Measurements from ENCODE around the gene IFITM1. TPM values are rescaled to one million over a fixed set of nuclear protein-coding genes. Genes with fewer than 3 reads are reported as not detected.

Gene IFITM1
- total and polyA plus RNA-seq, 4 donors = 46.7 to 311 (median 183) TPM

- no peak overlapping the region for H3K27ac ChIP-seq (ENCODE audit: low read depth in 1 of 2, low read length in 2 of 2)
- no peak for ATAC-seq (ENCODE audit: low FRiP score)
Measured at GRCh38 chr11:297586-298405, 16.0 kb upstream of the IFITM1 start.

GRCh38 chr11:298406-299065 lies 15.3 kb upstream of the IFITM1 start:
- H3K4me3 ChIP-seq (ENCODE audit: low read length in 2 of 2) = no peak overlapping the region
- no peak for ATAC-seq (ENCODE audit: low FRiP score)
- no peaks in the 10 kb centered on the region for H3K36me3 ChIP-seq (ENCODE audit: control insufficient read depth in 1 of 2, insufficient read depth in 2 of 2, low read length in 1 of 2)
- no peaks in the 10 kb centered on the region for H3K4me1 ChIP-seq (ENCODE audit: control insufficient read depth in 1 of 2, insufficient read depth in 2 of 2, low read length in 2 of 2)
- H3K9me3 ChIP-seq (ENCODE audit: control insufficient read depth, low read length) = no peaks in the 10 kb centered on the region
- H3K27ac ChIP-seq (ENCODE audit: low read depth in 1 of 2, low read length in 2 of 2) = no peak overlapping the region
- DNase-seq = peak; percentile 42 to 70
- WGBS, 2 donors = 27 to 30% methylated on average over 15 of the region's 15 CpGs
- H3K27me3 ChIP-seq (ENCODE audit: control insufficient read depth in 1 of 2, insufficient read depth in 2 of 2, low read length in 1 of 2) = no peaks in the 10 kb centered on the region
- intact Hi-C loops (cut with DNase I) = no loop called here

More at GRCh38 chr11:297586-298405, 16.0 kb upstream of the IFITM1 start:
- peak; percentile 60 to 71 for DNase-seq
- Histone ChIP-seq H3K27me3 (ENCODE audit: control insufficient read depth in 1 of 2, insufficient read depth in 2 of 2, low read length in 1 of 2) (no peaks in the 10 kb centered on the region), H3K9me3 (ENCODE audit: control insufficient read depth, low read length) (no peaks in the 10 kb centered on the region), H3K36me3 (ENCODE audit: control insufficient read depth in 1 of 2, insufficient read depth in 2 of 2, low read length in 1 of 2) (no peaks in the 10 kb centered on the region), H3K4me1 (ENCODE audit: control insufficient read depth in 1 of 2, insufficient read depth in 2 of 2, low read length in 2 of 2) (no peaks in the 10 kb centered on the region), H3K4me3 (ENCODE audit: low read length in 2 of 2) (no peak overlapping the region)
- WGBS, 2 donors = 44 to 46% methylated on average over 26 of the region's 26 CpGs
- intact Hi-C loops (cut with DNase I) = no loop called here

- Histone ChIP-seq H3K27me3 (ENCODE audit: control insufficient read depth in 1 of 2, insufficient read depth in 2 of 2, low read length in 1 of 2) (no peaks in the 10 kb centered on the region), H3K27ac (ENCODE audit: low read depth in 1 of 2, low read length in 2 of 2) (no peak within 1 kb of the TSS), H3K4me3 (ENCODE audit: low read length in 2 of 2) (no peak within 1 kb of the TSS), H3K36me3 (ENCODE audit: control insufficient read depth in 1 of 2, insufficient read depth in 2 of 2, low read length in 1 of 2) (no peaks in the 10 kb centered on the region), H3K4me1 (ENCODE audit: control insufficient read depth in 1 of 2, insufficient read depth in 2 of 2, low read length in 2 of 2) (no peaks in the 10 kb centered on the region), H3K9me3 (ENCODE audit: control insufficient read depth, low read length) (no peaks in the 10 kb centered on the region)
- DNase-seq (peak; percentile 44 to 59), ATAC-seq (ENCODE audit: low FRiP score) (no peak)
- WGBS, 2 donors = 53 to 54% methylated on average over 38 to 40 of the region's 40 CpGs
- intact Hi-C loops (cut with DNase I) = no loop called here
Measured at GRCh38 chr11:299081-299891, 14.6 kb upstream of the IFITM1 start, which contains the start of gene IFITM5. IFITM5 (minus strand) TSS chr11:299526; CDS start chr11:299490, 36 bp downstream.

- Histone ChIP-seq H3K36me3 (ENCODE audit: control insufficient read depth in 1 of 2, insufficient read depth in 2 of 2, low read length in 1 of 2) (no peaks in the 10 kb centered on the region), H3K9me3 (ENCODE audit: control insufficient read depth, low read length) (no peaks in the 10 kb centered on the region), H3K27ac (ENCODE audit: low read depth in 1 of 2, low read length in 2 of 2) (no peak overlapping the region), H3K27me3 (ENCODE audit: control insufficient read depth in 1 of 2, insufficient read depth in 2 of 2, low read length in 1 of 2) (no peaks in the 10 kb centered on the region), H3K4me1 (ENCODE audit: control insufficient read depth in 1 of 2, insufficient read depth in 2 of 2, low read length in 2 of 2) (no peaks in the 10 kb centered on the region), H3K4me3 (ENCODE audit: low read length in 2 of 2) (no peak overlapping the region)
- ATAC-seq (ENCODE audit: low FRiP score) = no peak
- 5 to 9% methylated on average over 20 of the region's 20 CpGs for WGBS, 2 donors
- intact Hi-C loops (cut with DNase I) = loop anchor here in 1 of 2 donors (10.0 kb wide), 1 partner anchor 65 kb away; the partner anchor contains the start of genes PSMD13 and SIRT3
- peak; percentile 53 to 77 for DNase-seq
Measured at GRCh38 chr11:299951-300735, 13.7 kb upstream of the IFITM1 start.

DNA sequence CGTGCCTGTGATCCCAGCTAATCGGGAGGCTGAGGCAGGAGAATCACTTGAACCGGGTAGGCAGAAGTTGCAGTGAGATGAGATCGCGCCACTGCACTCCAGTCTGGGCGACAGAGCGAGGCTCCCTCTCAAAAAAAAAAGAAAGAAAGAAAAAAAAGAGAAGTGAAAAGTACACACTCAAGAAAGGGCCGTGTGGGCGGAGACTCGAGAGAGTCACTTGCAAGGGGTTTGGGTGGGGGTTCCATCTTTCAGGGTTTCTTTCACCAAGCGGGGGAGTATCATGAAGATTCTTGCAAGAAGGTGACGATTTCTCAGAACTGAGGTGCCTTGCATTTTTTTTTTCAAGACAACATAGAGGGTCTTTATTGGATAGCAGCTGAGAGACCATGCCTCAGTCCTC lies 10.5 kb upstream of the IFITM1 start:
- Histone ChIP-seq H3K27me3 (ENCODE audit: control insufficient read depth in 1 of 2, insufficient read depth in 2 of 2, low read length in 1 of 2) (no peaks in the 10 kb centered on the region), H3K27ac (ENCODE audit: low read depth in 1 of 2, low read length in 2 of 2) (no peak overlapping the region), H3K4me3 (ENCODE audit: low read length in 2 of 2) (no peak overlapping the region), H3K9me3 (ENCODE audit: control insufficient read depth, low read length) (no peaks in the 10 kb centered on the region), H3K4me1 (ENCODE audit: control insufficient read depth in 1 of 2, insufficient read depth in 2 of 2, low read length in 2 of 2) (no peaks in the 10 kb centered on the region), H3K36me3 (ENCODE audit: control insufficient read depth in 1 of 2, insufficient read depth in 2 of 2, low read length in 1 of 2) (no peaks in the 10 kb centered on the region)
- ATAC-seq (ENCODE audit: low FRiP score) (no peak), DNase-seq (no peak)
- 87 to 88% methylated on average over 12 of the region's 12 CpGs for WGBS, 2 donors
- intact Hi-C loops (cut with DNase I) = loop anchor here in 1 of 2 donors (10.0 kb wide), 1 partner anchor 69 kb away; the partner anchor contains the start of genes PSMD13 and SIRT3

DNA sequence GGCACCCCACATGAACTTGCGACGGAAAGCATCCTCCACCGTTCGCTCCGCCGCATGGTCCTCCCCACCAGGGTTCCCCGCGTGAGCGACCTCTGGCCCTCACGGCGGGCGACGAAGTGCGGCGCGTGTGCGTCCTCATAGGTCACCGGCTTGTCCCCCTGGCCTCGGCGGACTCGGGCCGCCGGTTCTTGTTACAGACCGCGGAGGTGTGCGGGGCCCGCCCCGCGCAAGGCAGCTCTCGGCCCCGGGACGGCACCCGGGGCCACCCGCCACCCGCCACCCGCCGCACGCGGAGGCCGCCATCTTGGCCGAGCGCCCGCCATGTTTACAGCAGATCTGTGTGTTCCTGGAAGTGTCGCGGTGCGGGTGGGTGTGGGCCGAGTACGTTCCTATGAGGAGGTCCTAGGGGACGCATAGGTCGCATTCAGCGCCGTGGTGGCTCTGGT lies 9.8 kb upstream of the IFITM1 start:
- H3K27ac ChIP-seq (ENCODE audit: low read depth in 1 of 2, low read length in 2 of 2) = no peak overlapping the region
- no peaks in the 10 kb centered on the region for H3K27me3 ChIP-seq (ENCODE audit: control insufficient read depth in 1 of 2, insufficient read depth in 2 of 2, low read length in 1 of 2)
- intact Hi-C loops (cut with DNase I) = loop anchor here in 1 of 2 donors (10.0 kb wide), 1 partner anchor 69 kb away; the partner anchor contains the start of genes PSMD13 and SIRT3
- DNase-seq = no peak
- no peaks in the 10 kb centered on the region for H3K36me3 ChIP-seq (ENCODE audit: control insufficient read depth in 1 of 2, insufficient read depth in 2 of 2, low read length in 1 of 2)
- no peaks in the 10 kb centered on the region for H3K9me3 ChIP-seq (ENCODE audit: control insufficient read depth, low read length)
- H3K4me3 ChIP-seq (ENCODE audit: low read length in 2 of 2) = no peak overlapping the region
- no peak for ATAC-seq (ENCODE audit: low FRiP score)
- WGBS, 2 donors = 68 to 76% methylated on average over 51 to 52 of the region's 52 CpGs
- H3K4me1 ChIP-seq (ENCODE audit: control insufficient read depth in 1 of 2, insufficient read depth in 2 of 2, low read length in 2 of 2) = no peaks in the 10 kb centered on the region

DNA sequence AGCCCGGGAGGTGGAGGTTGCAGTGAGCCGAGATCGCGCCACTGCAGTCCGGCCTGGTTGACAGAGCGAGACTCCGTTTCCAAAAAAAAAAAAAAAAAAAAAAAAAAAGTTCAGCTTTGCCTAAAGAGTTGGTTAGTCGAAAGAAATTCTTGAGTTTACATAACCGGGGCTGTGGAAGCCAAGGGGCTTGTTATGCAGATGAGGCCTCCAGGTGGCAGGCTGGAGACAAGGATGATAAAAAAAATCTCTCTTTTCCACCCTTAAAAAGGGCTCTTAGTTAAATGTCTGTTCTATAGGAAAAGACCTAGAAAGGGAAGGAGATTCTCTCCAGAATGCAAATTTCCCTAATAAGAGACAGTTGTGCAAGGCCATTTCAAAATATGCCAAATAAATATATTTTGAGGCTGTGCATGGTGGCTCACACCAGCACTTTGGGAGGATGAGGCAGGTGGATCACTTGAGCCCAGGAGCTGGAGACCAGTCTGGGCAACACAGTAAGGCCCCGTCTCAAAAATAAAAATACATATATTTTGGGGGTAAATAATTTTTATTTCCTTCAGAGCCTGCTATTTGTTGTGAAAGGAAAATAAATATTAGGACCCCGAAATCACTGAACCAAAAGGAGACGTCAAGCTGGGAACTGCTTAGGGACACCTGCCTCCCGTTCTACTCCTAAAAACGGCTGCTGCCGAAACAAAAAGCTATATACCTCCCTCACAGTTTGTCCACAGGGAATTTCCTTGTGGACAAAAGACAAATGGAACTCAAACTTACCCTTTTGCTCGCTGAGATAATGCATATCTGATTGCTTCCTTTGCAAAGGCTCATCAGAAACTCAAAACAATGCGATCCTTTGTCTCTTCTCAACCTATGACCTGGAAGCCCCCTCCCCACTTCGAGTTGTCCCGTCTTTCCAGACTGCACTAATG lies 8.7 kb upstream of the IFITM1 start:
- no peak overlapping the region for H3K27ac ChIP-seq (ENCODE audit: low read depth in 1 of 2, low read length in 2 of 2)
- WGBS, 2 donors = 38 to 40% methylated on average over 17 to 19 of the region's 19 CpGs
- no peaks in the 10 kb centered on the region for H3K27me3 ChIP-seq (ENCODE audit: control insufficient read depth in 1 of 2, insufficient read depth in 2 of 2, low read length in 1 of 2)
- no peaks in the 10 kb centered on the region for H3K4me1 ChIP-seq (ENCODE audit: control insufficient read depth in 1 of 2, insufficient read depth in 2 of 2, low read length in 2 of 2)
- ATAC-seq (ENCODE audit: low FRiP score) (no peak), DNase-seq (peak in 1 of 2 donors; percentile 73)
- H3K36me3 ChIP-seq (ENCODE audit: control insufficient read depth in 1 of 2, insufficient read depth in 2 of 2, low read length in 1 of 2) = no peaks in the 10 kb centered on the region
- no peak overlapping the region for H3K4me3 ChIP-seq (ENCODE audit: low read length in 2 of 2)
- H3K9me3 ChIP-seq (ENCODE audit: control insufficient read depth, low read length) = no peaks in the 10 kb centered on the region
- intact Hi-C loops (cut with DNase I) = loop anchor here (5.0 to 10.0 kb wide), 2 partner anchors 47 to 70 kb away; partner anchors contain the start of genes PSMD13 (in 1 of the 2) and SIRT3 (in 1 of the 2)

Measured in aorta (tissue), 5 donors.